Neuron (in vitro differentiated cells): ENCODE data around the gene CHST13.
"Not testable (repeated sequence)": the region's sequence is repeated elsewhere in the genome, so short reads cannot be mapped to it uniquely, and the experiment has no call there.

Source experiments
- H2AFZ ChIP-seq: one replicate; pipeline ENCODE4 v1.6.1; 2013; ENCODE audit warnings: low read depth, mild to moderate bottlenecking, inconsistent platforms, low read length, moderate library complexity
- H3K27me3 ChIP-seq: one replicate; pipeline ENCODE4 v1.6.1; 2013; ENCODE audit warnings: low read length; ENCODE audit not compliant: insufficient read depth
- H3K36me3 ChIP-seq: one replicate; pipeline ENCODE4 v1.6.1; 2013; ENCODE audit warnings: low read length; ENCODE audit not compliant: insufficient read depth
- H3K4me1 ChIP-seq: one replicate; pipeline ENCODE4 v1.6.1; 2013; ENCODE audit warnings: low read length; ENCODE audit not compliant: insufficient read depth
- H3K4me3 ChIP-seq: 2 replicates; pipeline ENCODE4 v1.5.1; 2013; ENCODE audit warnings: mild to moderate bottlenecking, low read length, moderate library complexity
- H3K9me3 ChIP-seq: one replicate; pipeline ENCODE4 v1.6.1; 2013; ENCODE audit warnings: low read length

Gene CHST13

DNA sequence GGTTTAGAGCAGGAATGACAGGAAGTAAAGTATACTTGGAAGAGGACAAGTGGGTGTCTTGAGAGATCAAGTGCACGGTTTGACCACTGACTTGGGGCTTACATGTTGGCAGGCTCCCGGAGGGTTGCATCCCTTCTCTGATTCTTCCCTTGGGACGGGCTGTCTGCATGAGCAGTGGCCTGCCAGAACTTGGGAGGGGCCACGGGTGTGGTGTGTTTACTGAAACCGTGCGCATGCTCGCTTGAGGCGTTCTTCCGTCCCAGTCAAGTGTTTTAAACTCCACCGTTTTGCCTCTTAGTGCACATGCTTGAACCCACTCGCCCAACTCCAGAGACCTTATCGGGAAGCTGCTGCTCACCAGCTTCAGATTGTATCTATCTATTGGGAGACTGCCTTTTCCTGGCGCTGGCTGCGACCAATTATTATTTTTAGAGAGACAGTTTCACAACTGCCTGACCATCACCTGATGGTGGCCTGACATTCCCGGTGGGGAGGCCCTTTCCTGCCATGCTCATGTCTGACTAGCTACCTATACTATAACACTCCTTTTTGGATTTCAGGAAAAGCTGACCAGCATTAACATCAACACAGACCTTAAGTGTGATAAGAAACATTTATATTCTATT is 49.6 kb downstream of the CHST13 start:
- Histone ChIP-seq H3K9me3 (no peaks in the 10 kb centered on the region), H3K4me1 (peaks cover 8% of the 10 kb centered on the region), H3K36me3 (no peaks in the 10 kb centered on the region), H3K27me3 (no peaks in the 10 kb centered on the region), H3K4me3 (no peak overlapping the region), H2AFZ (no peak overlapping the region)

DNA sequence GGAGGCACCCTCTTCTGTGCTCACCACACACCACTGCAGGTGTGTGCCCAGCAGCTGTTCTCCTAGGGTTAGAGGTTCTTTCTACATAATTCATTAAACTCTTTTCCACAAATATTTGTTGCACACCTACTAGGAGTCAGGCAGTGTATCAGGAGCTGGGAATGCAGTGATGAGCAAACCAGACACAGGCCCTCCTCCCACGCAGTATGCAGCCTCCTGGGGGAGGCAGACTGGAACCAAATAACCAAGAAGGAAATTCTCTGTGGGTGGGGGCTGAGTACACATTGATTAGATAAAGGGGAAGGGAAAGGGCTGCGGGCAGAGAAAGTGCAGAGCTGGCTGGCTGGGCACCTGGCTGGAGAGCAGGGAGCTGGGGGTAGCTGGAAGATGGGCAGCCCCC is 53.3 kb downstream of the CHST13 start:
- no peak overlapping the region for H3K4me3 ChIP-seq
- no peaks in the 10 kb centered on the region for H3K4me1 ChIP-seq
- no peaks in the 10 kb centered on the region for H3K27me3 ChIP-seq
- H3K36me3 ChIP-seq = no peaks in the 10 kb centered on the region
- no peaks in the 10 kb centered on the region for H3K9me3 ChIP-seq
- no peak overlapping the region for H2AFZ ChIP-seq

DNA sequence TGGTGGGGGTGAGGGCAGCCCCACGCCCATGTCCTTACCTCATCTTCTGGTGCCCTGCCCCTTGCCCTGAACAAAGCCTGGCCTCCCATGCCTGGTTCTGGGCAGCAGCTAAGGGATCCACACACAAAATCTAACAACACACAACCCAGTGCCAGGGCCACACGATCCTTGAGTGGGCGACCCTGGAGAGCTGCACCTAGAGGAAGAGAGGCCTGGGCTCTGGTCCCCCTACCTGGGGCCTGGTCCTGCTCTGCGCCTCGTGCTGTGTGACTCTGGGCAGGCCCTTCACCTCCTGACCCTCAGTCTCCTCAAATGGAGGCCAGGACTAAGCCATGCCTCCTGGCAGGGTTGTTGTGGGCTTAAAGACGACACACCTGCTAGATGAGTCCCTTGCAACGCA is 54.7 kb downstream of the CHST13 start:
- Histone ChIP-seq H3K4me3 (no peak overlapping the region), H3K9me3 (no peaks in the 10 kb centered on the region), H3K4me1 (no peaks in the 10 kb centered on the region), H3K27me3 (no peaks in the 10 kb centered on the region), H2AFZ (no peak overlapping the region), H3K36me3 (no peaks in the 10 kb centered on the region)

DNA sequence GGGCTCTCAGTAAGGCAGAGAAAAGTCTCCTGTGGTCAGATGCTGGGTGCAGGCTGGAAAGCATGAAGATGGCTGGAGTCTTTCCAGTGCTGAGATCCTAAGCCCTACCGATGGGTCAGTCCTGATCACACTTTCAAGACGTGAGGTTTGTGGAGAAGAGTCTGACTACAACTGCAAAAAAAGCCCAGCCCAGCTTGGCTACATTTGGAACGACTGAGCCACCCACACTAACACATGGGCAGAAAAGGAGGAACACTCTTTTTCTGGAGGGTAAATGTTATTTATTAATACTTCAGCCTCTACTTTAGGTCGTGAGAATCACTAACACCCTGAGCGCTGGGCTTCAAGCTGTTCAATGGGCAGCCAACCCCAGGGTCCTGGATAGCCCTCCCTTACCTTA is 56.8 kb downstream of the CHST13 start:
- Histone ChIP-seq H3K4me3 (no peak overlapping the region), H3K9me3 (no peaks in the 10 kb centered on the region), H3K4me1 (no peaks in the 10 kb centered on the region), H2AFZ (no peak overlapping the region), H3K36me3 (no peaks in the 10 kb centered on the region), H3K27me3 (no peaks in the 10 kb centered on the region)

DNA sequence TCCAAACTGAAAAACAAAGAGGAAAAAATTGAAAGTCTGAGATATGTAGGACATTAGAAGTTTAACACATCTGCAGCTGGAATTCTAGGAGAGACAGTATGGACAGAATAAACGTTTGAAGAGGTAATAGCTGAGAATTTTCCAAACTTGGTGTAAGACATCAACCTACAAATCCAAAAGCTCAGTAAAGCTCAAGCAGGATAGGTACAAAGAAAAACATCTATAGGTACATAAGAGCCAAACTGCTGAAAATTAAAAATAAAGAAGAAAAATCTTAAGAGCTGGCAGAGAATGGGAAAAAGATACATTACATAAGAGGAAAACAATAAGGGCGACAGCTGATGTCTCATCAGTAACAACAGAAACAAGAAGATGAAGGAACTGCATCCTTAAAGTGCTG is 57.6 kb downstream of the CHST13 start:
- Histone ChIP-seq H3K4me1 (no peaks in the 10 kb centered on the region), H2AFZ (no peak overlapping the region), H3K9me3 (no peaks in the 10 kb centered on the region), H3K4me3 (no peak overlapping the region), H3K36me3 (no peaks in the 10 kb centered on the region), H3K27me3 (no peaks in the 10 kb centered on the region)

DNA sequence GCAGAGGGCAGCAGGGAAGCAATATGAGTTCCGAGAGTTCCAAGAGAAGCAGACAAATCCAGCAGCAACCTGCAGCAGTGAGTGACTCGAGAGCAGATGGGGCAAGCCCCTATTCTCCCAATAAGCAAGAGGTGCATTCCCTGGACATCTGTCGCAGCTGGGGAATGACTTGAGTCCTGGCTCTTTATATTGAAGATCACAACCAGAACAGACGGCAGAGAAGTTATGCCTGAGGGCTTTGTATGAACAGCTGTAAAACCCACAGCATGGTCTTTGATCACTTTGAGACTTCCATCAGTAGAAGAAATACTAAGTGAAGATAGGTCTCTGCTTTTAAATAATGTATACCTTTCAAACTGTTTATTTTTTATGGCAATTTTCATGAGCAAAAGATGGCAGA is 58.4 kb downstream of the CHST13 start:
- no peaks in the 10 kb centered on the region for H3K9me3 ChIP-seq
- no peaks in the 10 kb centered on the region for H3K4me1 ChIP-seq
- H3K4me3 ChIP-seq = no peak overlapping the region
- no peaks in the 10 kb centered on the region for H3K36me3 ChIP-seq
- no peaks in the 10 kb centered on the region for H3K27me3 ChIP-seq
- no peak overlapping the region for H2AFZ ChIP-seq

DNA sequence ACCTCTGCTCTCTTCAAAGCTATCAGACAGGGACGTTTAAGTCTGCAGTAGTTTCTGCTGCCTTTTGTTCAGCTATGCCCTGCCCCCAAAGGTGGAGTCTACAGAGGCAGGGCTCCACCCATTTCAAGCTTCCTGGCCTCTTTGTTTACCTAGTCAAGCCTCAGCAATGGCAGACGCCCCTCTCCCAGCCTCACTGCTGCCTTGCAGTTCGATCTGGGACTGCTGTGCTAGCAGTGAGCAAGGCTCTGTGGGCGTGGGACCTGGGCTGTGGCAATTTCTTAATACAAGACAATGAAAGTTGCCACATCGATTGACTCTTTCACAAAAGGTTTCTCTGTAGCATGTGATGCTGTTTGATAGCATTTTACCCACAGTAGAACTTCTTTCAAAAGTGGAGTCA is 67.6 kb downstream of the CHST13 start:
- H3K27me3 ChIP-seq, H3K4me1 ChIP-seq, H3K9me3 ChIP-seq, H3K36me3 ChIP-seq, H2AFZ ChIP-seq, H3K4me3 ChIP-seq: not testable (repeated sequence)
